A172 (cell line): ENCODE data around the gene TMEM161A. TPM values are rescaled to one million over a fixed set of nuclear protein-coding genes. Genes with fewer than 3 reads are reported as not detected.
A peak's percentile ranks its signal among the peaks of the same experiment; 100 is the strongest.
"Not testable (repeated sequence)": the region's sequence is repeated elsewhere in the genome, so short reads cannot be mapped to it uniquely, and the experiment has no call there.

Experiments
- DNase-seq: peaks from one replicate; pipeline ENCODE4 v3.0.0-alpha.2; 2015; ENCODE audit warnings: low spot score
- total RNA-seq: library from RNA; depleted of rRNA; stranded (reverse); fragments of >200 nt; shearing (Covaris generic); gene quantifications from 2 replicates; pipeline ENCODE4 v1.2.3, GENCODE V29; 2014

The TMEM161A gene
- total RNA-seq, 1 experiment from 2014 or later = 29.1 TPM

DNA sequence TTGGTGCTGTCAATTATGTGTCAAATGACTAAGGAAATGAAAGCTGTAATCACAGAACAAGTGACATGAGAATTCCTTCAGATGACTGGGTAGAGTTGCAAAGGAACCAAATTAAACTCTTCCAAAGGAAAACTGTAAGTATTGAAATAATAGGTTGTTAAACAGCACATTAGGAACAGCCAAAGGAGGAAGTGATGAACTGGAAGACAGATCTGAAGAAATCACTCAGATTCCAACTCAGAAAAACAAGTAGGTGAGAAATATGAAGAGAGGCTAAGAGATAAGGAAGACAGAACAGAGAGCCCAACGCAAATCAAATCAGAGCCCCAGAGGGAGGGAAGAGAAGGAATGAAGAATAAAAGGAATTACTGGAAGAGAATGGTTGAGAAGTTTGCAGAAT, 15.4 kb downstream of the TMEM161A start:
- DNase-seq = no peak

- DNase-seq = no peak
These were observed 16.9 kb downstream of the TMEM161A start for GRCh38 chr19:19121371-19121770.

GRCh38 chr19:19120308-19121231, 17.7 kb downstream of the TMEM161A start:
- no peak for DNase-seq

DNA sequence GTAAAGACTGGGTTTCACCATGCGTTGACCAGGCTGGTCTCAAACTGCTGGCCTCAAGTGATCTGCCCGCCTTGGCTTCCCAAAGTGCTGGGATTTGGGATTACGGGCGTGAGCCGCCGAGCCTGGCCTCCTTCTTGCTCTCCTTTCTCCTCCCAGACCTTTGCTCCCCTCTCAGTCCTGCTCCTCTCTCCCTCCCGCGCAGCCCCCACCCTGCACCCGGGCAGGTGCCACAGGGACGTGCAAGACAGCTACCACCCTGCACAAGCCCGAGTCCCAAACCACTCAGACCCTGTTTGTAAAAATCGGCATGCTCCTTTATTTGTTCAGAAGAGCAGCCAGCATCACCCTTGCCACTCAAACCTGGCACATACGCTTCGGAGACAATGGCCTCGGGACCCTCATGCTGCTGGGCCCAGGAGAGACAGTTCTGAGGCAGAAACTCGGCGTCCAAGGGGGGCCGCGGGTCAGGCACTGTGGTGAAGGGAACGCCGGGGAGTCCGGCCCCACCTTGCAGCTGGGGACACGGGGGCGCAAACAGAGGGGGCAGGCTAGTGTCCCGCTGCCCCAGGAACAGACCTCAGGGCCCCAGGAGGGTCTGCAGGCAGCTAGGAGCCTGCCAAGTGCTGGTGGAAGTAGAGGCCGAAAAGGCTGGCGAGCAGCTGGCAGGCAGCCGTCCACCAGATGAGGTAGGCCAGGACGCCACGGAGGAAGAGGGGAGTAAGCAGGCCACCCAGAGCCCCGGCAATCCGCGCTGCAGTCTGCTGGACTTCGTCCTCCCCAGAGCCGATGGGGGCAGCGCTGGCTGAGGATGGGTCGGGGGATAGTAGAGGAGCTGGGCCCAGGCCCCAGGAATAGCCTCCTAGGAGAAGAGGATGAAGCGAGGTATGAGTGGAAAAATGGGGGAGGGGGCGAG, 18.7 kb downstream of the TMEM161A start:
- no peak for DNase-seq

DNA sequence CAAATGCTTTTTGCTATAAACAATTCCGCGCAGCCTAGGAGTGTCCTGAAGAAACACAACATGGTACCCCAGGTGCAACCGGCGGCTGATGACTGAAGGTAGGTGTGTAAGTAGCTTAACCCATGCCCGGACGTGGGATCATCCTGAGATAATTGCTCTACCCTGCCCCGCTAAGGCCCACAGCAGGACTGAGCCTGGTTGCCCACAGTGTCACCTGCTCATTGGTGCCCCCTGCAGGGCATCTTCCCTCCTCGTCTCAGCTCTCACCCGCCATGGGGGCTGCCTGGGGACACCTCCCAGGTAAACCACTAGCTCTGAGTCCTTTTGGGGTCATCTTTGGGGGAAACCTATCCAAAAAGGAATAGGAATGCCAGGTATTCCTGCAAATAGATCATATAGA, 22.3 kb downstream of the TMEM161A start:
- peak; percentile 28 for DNase-seq

DNA sequence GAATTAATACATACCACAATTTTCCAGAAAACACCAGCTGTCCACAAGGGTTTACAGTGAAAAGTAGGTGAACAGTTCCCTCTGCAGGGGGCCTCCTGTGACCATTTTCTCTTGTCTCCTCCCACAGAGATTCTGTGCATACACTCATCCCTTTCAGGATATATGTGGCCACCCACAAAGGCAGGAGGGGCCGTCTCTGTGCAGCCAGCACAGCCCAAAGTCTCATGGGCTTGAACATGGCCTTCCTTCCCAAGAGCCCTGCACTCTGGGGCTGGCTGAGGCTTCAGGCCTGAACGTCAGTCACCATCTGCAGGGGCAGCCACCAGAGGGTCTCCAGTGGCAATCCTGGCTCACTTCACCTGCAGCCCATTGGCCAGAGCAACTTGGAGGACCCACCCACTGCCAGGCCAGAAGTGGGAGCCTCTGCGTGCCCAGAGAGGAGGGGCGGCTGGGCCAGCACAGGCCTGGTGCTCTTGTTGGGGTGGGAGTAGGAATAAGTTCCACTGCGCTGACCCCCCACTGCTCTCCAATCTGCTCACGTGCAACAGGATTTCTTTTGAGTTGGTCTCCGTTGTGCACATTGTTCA, 25.1 kb downstream of the TMEM161A start:
- DNase-seq = peak; percentile 30

GRCh38 chr19:19111967-19112580, 26.2 kb downstream of the TMEM161A start:
- no peak for DNase-seq

- no peak for DNase-seq
These were observed 27.0 kb downstream of the TMEM161A start for GRCh38 chr19:19111136-19111835.

GRCh38 chr19:19110410-19111135, 27.7 kb downstream of the TMEM161A start:
- no peak for DNase-seq

- DNase-seq = no peak
These were observed 28.7 kb downstream of the TMEM161A start for GRCh38 chr19:19109601-19110000.

DNA sequence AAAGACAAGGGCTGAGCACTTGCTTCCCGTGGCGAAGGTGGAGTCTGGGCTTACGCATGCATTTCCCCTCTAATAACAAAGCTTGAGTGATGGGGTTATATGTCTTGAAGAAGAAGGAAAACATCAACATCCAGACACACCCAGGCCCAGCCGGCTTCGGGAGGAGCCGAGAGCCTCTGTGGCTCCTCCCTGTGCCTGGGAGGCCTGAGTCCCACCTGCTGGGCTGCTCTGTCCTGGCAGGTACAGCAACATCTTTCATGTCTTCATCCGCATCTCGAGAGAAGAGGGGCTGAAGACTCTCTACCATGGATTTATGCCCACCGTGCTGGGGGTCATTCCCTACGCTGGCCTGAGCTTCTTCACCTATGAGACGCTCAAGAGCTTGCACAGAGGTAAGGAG, 30.6 kb downstream of the TMEM161A start:
- no peak for DNase-seq

DNA sequence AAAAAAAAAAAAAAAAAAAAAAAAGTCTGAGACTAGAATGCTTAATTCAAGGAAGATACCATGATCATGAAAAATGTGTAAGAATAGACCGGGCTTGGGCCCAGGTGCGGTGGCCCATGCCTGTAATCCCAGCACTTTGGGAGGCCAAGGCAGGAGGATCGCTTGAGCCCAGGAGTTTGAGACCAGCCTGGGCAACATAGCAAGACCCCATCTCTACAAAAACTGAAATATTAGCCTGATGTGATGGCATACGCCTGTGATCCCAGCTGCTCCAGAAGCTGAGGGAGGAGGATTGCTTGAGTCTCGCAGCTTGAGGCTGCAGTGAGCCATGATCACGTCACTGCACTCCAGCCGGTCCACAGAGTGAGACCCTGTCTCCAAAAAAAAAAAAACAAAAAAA, 31.3 kb downstream of the TMEM161A start:
- DNase-seq = not testable (repeated sequence)

- no peak for DNase-seq
These were observed 32.2 kb downstream of the TMEM161A start for GRCh38 chr19:19106056-19106551.

GRCh38 chr19:19105365-19106055, 32.8 kb downstream of the TMEM161A start:
- DNase-seq = no peak

DNA sequence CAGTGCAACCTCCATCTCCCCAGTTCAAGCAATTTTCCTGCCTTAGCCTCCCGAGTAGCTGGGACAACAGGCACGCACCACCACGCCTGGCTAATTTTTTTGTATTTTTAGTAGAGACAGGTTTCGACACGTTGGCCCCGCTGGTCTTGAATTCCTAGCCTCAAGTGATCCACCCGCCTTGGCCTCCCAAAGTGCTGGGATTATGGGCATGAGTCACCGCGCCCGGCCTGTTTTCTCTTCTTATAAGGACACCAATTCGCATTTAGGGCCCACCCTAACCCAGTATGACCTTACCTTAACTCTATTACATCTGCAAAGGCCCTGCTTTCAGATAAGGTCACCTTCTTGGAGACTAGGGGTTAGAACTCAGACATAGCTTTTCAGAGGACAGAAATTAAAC, 35.1 kb downstream of the TMEM161A start:
- DNase-seq = no peak

DNA sequence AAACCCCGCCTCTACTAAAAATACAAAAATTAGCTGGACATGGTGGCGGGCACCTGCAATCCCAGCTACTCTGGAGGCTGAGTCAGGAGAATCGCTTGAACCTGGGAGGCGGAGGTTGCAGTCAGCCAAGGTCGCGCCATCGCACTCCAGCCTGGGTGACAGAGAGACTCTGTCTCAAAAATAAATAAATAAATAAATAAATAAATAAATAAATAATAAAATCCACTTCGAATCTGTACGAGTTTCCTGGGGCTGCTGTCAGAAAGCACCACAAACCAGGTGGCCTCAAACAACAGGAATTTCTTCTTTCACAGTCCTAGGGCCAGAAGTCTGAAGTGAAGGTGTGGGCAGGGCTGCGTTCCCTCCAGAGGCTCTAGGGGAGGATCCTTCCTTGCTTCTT, 35.7 kb downstream of the TMEM161A start:
- DNase-seq = not testable (repeated sequence)

DNA sequence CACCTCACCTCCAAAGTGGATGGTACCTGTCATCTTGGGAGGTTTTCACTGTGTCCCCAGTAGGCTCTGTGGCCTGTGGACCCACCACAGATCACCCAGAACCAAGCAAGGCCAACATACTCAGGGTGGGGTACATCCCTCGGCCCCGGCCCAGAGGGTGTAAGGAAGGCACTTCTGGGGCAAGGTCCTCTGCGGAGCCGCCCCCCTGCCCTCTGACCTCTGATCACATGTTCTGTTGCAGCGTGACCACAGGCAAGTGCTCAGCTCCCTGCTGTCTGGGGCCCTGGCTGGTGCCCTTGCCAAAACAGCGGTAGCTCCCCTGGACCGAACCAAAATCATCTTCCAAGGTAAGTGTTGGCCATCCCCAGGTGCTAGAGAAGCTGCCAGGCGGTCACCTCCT, 36.7 kb downstream of the TMEM161A start:
- DNase-seq = no peak

- DNase-seq = no peak
These were observed 39.3 kb downstream of the TMEM161A start for GRCh38 chr19:19098703-19099632.
